CD4-positive, alpha-beta T cell (primary cell): Measurements from ENCODE around the gene WFDC1. TPM values are rescaled to one million over a fixed set of nuclear protein-coding genes. Genes with fewer than 3 reads are reported as not detected.
A peak's percentile ranks its signal among the peaks of the same experiment; 100 is the strongest.

Experiments
- ATAC-seq: fragments of 200-7000 bp; cut with Tn5 transposase; one replicate; pipeline ENCODE4 v1.10.0; 2022; ENCODE audit warnings: mild to moderate bottlenecking; ENCODE audit not compliant: poor library complexity
- CTCF ChIA-PET: fragments of 350-600 bp; sonication (Branson Sonifier 250); formaldehyde crosslinking; loops from one replicate; lab custom pipeline; 2021; ENCODE audit warnings: antibody characterized with exemption, inconsistent platforms; lab: Charles Lee
- POLR2A ChIA-PET: fragments of 350-600 bp; sonication (Branson Sonifier 250); formaldehyde crosslinking; loops from one replicate; lab custom pipeline; 2021; ENCODE audit warnings: antibody characterized with exemption, inconsistent platforms; lab: Charles Lee
- DNase-seq, 14 experiments: peaks; one replicate each; pipeline ENCODE4 v3.0.0-alpha.2; 2013 to 2020; ENCODE audit warnings: mixed read lengths in 2 of 14
- H3K27ac ChIP-seq, 2 donors: one replicate each; pipeline versions ENCODE4 v1.5.1 to v1.7.0; 2013; ENCODE audit warnings: low read length in 2 of 2, low read depth in 1 of 2, mild to moderate bottlenecking in 1 of 2
- H3K27me3 ChIP-seq, 2 experiments: 1 replicate in 1 of 2; 2 replicates in 1 of 2; pipeline versions ENCODE4 v1.6.1 to v1.7.0; 2013; ENCODE audit warnings: low read length in 2 of 2, control low read depth in 1 of 2, mild to moderate bottlenecking in 1 of 2, moderate library complexity in 1 of 2; ENCODE audit not compliant: insufficient read depth in 2 of 2, control insufficient read depth in 1 of 2
- H3K36me3 ChIP-seq: one replicate; pipeline ENCODE4 v1.6.1; 2013; ENCODE audit warnings: low read length, control low read depth; ENCODE audit not compliant: insufficient read depth
- H3K4me1 ChIP-seq: one replicate; pipeline ENCODE4 v1.6.1; 2013; ENCODE audit warnings: low read length, control low read depth; ENCODE audit not compliant: insufficient read depth
- H3K4me3 ChIP-seq: one replicate; pipeline ENCODE4 v1.5.1; 2013; ENCODE audit warnings: mild to moderate bottlenecking, low read length, moderate library complexity
- H3K9me3 ChIP-seq, 2 experiments: 1 replicate in 1 of 2; 2 replicates in 1 of 2; pipeline versions ENCODE4 v1.6.1 to v1.7.0; 2013; ENCODE audit warnings: low read length in 2 of 2, mild to moderate bottlenecking in 2 of 2, control low read depth in 1 of 2, moderate library complexity in 1 of 2; ENCODE audit not compliant: control insufficient read depth in 1 of 2, insufficient read depth in 1 of 2
- H3K27ac Mint-ChIP-seq: one replicate; pipeline ENCODE4 v1.8.0; 2020; ENCODE audit warnings: mixed read lengths
- H3K27me3 Mint-ChIP-seq: one replicate; pipeline ENCODE4 v1.8.0; 2021; ENCODE audit warnings: mixed read lengths
- H3K36me3 Mint-ChIP-seq: one replicate; pipeline ENCODE4 v1.8.0; 2021; ENCODE audit warnings: low read depth, mixed read lengths
- H3K4me1 Mint-ChIP-seq: one replicate; pipeline ENCODE4 v1.8.0; 2021; ENCODE audit warnings: low read depth, mixed read lengths
- H3K4me3 Mint-ChIP-seq: one replicate; pipeline ENCODE4 v1.8.0; 2020; ENCODE audit warnings: mild to moderate bottlenecking, mixed read lengths
- H3K9me3 Mint-ChIP-seq: one replicate; pipeline ENCODE4 v1.8.0; 2020; ENCODE audit warnings: mixed read lengths
- CTCF ChIP-seq: fragments of 200-600 bp; IDR thresholded peaks from one replicate; pipeline ENCODE4 v1.8.0; 2022; ENCODE audit warnings: antibody characterized with exemption, mild to moderate bottlenecking
- intact Hi-C, 2 experiments: fragments of 100-400 bp; cut with DNase I in 1 of 2; cut with micrococcal nuclease in 1 of 2; formaldehyde crosslinking; loops; one replicate each; pipeline versions ENCODE4 v1.15.1 to v1.9.0; 2023 to 2025; cut with DNase I, micrococcal nuclease
- total RNA-seq, 174 experiments: library from RNA in 2 of 174; stranded (reverse) in 2 of 174; gene quantifications; one replicate each; pipeline ENCODE4 v1.2.3 and lab custom pipeline; 2021 to 2026

WFDC1 gene
- total RNA-seq, 2 experiments from 2014 or later = not detected

- Histone ChIP-seq H3K4me1 (peaks cover 3% of the 10 kb centered on the region), H3K9me3 (no peaks in the 10 kb centered on the region), H3K27me3 (no peaks in the 10 kb centered on the region), H3K36me3 (no peaks in the 10 kb centered on the region), H3K27ac (no peak overlapping the region), H3K4me3 (no peak overlapping the region)
- ATAC-seq (no peak), DNase-seq (no peak)
- Mint-ChIP-seq H3K9me3 (no peaks in the 10 kb centered on the region), H3K27me3 (peaks cover 14% of the 10 kb centered on the region), H3K4me1 (no peaks in the 10 kb centered on the region), H3K27ac (no peak overlapping the region), H3K36me3 (no peaks in the 10 kb centered on the region), H3K4me3 (no peak overlapping the region)
- no peak for TF ChIP-seq CTCF
- POLR2A ChIA-PET = no interaction called here
- intact Hi-C loops = loop anchor here (5.0 to 10.0 kb wide), 4 partner anchors 202 to 695 kb away; partner anchors contain the start of gene MEAK7 (in 1 of the 2)
- CTCF ChIA-PET = no interaction called here
These were observed 14.8 kb upstream of the WFDC1 start for GRCh38 chr16:84279881-84280280.

GRCh38 chr16:84281074-84281473 lies 13.6 kb upstream of the WFDC1 start:
- H3K36me3 ChIP-seq = no peaks in the 10 kb centered on the region
- no peak for TF ChIP-seq CTCF
- intact Hi-C loops = no loop called here

GRCh38 chr16:84282533-84282932 lies 12.1 kb upstream of the WFDC1 start:
- DNase-seq (no peak), ATAC-seq (no peak)
- Mint-ChIP-seq H3K27me3 (peaks cover 13% of the 10 kb centered on the region), H3K27ac (no peak overlapping the region), H3K4me1 (no peaks in the 10 kb centered on the region), H3K9me3 (no peaks in the 10 kb centered on the region), H3K4me3 (no peak overlapping the region), H3K36me3 (no peaks in the 10 kb centered on the region)
- TF ChIP-seq CTCF = no peak
- H3K27ac ChIP-seq = no peak overlapping the region
- H3K4me1 ChIP-seq = no peaks in the 10 kb centered on the region
- no peaks in the 10 kb centered on the region for H3K36me3 ChIP-seq
- intact Hi-C loops = no loop called here
- H3K9me3 ChIP-seq = no peaks in the 10 kb centered on the region
- ChIA-PET POLR2A (no interaction called here), CTCF (no interaction called here)
- H3K4me3 ChIP-seq = no peak overlapping the region
- no peaks in the 10 kb centered on the region for H3K27me3 ChIP-seq

More at GRCh38 chr16:84281074-84281473, 13.6 kb upstream of the WFDC1 start:
- CTCF ChIA-PET = no interaction called here
- Mint-ChIP-seq H3K27ac (no peak overlapping the region), H3K4me3 (no peak overlapping the region), H3K9me3 (no peaks in the 10 kb centered on the region), H3K27me3 (peaks cover 12% of the 10 kb centered on the region), H3K4me1 (no peaks in the 10 kb centered on the region), H3K36me3 (no peaks in the 10 kb centered on the region)
- DNase-seq (peak in 2 of 14 experiments; percentile 5 to 8), ATAC-seq (no peak)
- POLR2A ChIA-PET = no interaction called here
- no peaks in the 10 kb centered on the region for H3K27me3 ChIP-seq
- no peak overlapping the region for H3K4me3 ChIP-seq
- H3K27ac ChIP-seq = no peak overlapping the region
- peaks cover 3% of the 10 kb centered on the region for H3K4me1 ChIP-seq
- no peaks in the 10 kb centered on the region for H3K9me3 ChIP-seq
